ENCODE results near the gene TCEAL1.
"Not testable (repeated sequence)": the region's sequence is repeated elsewhere in the genome, so short reads cannot be mapped to it uniquely, and the experiment has no call there.

TCEAL1 gene

DNA sequence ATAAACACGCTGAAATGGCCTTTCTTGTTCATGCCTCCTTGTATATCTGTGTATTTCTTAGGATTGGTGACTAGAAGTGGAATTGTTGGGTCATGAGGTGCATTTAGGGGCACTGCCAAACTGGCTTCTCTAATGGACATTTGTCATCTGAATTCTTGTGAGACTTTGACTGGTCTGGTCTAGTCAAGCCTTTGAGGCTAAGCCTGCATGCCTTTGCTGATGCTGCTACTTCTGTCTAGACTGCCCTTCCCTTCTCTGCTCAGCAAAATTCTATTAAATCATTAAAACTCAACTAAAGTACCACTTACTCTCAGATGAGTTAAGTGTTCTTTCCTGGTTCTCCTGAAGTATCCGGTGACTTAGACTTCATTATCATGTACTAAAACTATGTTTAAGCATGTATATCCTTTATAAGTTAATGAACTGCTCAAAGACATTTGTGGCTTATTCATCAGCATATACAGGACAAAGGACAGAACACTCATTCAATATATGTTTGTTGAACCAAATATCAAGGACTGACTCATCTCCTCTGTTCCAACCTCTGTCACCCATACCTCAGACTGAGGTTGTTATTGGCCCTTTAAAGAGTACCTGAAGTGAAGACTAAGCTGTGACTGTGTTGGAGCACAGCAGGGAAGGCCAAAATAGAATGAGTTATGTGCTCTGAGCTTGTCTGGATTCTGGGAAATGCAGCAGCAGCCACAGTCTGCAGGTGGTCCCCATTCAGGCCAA lies 9.0 kb downstream of the TCEAL1 start:
- DNase-seq = no peak

- not testable (repeated sequence) for DNase-seq
Measured at GRCh38 chrX:103638479-103639346, 9.9 kb downstream of the TCEAL1 start.

GRCh38 chrX:103640401-103641155 lies 11.8 kb downstream of the TCEAL1 start:
- no peak for DNase-seq

DNA sequence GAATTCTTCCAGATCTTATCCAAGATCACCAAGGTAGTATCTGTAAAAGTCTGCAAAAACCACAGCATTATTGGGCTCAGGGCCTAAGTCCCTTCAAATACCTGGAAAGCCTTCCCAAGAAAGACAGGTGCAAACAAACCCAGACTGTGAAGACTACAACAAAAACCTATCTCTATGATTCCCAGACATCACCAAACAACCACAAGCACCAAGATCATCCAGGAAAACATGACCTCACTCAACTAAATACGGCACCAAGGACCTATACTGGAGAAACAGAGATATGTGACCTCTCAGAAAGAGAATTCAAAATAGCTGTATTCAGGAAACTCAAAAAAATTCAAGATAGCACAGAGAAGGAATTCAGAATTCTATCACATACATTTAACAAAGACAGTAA lies 15.3 kb downstream of the TCEAL1 start:
- DNase-seq = no peak

DNA sequence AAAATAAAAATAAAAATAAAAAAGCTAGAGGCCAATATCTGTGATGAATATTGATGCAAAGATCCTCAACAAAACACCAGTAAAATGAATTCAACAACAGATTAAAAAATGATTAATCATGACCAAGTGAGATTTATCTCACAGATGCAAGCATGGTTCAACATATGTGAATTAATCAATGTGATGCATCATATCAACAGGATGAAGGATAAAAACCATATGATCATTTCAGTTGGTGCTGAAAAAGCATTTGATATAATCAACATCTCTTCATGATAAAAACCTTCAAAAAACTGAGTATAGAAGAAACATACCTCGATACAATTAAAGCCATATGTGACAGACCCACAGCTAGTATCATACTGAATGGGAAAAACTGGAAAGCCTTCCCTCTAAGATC lies 18.9 kb downstream of the TCEAL1 start:
- DNase-seq = no peak

DNA sequence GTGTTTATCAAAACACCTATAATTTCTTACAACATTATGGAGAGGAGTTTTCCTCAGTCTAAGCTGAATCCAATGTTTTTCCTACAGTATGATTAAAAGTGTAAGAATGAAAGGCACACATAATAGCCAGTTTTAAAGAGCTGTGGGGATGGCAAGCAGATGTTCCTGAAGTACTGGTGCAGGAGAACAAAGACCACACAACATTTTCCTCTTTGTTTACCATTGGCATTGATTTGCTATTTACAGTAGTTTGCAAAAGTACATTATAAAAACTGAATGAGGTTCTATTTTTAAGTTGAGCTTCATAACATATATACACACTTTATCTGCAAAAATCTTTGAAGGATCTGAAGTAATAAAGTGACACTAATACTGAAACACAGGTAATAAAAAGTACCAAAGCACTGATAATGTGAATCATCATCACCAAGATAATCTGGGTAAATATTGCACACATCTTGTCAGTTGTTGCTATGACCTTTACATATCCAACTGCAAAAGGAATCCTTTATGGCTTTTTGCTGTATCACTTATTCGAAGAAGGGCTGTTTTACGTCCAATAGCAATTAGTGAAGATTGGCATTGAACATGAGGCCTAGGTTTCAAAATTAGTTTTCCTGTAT lies 22.5 kb downstream of the TCEAL1 start:
- DNase-seq = no peak

- DNase-seq = not testable (repeated sequence)
Measured at GRCh38 chrX:103655230-103656000, 26.6 kb downstream of the TCEAL1 start.

GRCh38 chrX:103656617-103657016 lies 27.8 kb downstream of the TCEAL1 start:
- DNase-seq = no peak

DNA sequence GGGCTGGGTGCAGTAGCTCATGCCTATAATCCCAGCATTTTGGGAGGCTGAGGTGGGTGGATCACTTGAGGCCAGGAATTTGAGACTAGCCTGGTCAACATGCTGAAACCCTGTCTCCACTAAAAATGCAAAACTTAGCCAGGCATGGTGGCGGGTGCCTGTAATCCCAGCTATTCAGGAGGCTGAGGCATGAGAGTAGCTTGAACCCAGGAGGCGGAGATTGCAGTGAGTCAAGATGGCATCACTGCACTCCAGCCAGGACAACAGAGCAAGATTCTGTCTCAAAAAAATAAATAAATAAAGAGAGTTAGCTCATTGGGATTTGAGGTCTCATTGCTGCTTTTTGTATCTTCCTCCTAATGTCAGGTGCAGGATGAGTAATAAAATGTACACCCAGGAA lies 28.3 kb downstream of the TCEAL1 start:
- not testable (repeated sequence) for DNase-seq

GRCh38 chrX:103658681-103659433 lies 30.1 kb downstream of the TCEAL1 start:
- no peak for DNase-seq

- DNase-seq = not testable (repeated sequence)
Measured at GRCh38 chrX:103659460-103659859, 30.7 kb downstream of the TCEAL1 start.

GRCh38 chrX:103663981-103664762 lies 35.4 kb downstream of the TCEAL1 start:
- no peak for DNase-seq

GRCh38 chrX:103666202-103667107 lies 37.7 kb downstream of the TCEAL1 start:
- DNase-seq = no peak

GRCh38 chrX:103669745-103670144 lies 41.0 kb downstream of the TCEAL1 start:
- no peak for DNase-seq

DNA sequence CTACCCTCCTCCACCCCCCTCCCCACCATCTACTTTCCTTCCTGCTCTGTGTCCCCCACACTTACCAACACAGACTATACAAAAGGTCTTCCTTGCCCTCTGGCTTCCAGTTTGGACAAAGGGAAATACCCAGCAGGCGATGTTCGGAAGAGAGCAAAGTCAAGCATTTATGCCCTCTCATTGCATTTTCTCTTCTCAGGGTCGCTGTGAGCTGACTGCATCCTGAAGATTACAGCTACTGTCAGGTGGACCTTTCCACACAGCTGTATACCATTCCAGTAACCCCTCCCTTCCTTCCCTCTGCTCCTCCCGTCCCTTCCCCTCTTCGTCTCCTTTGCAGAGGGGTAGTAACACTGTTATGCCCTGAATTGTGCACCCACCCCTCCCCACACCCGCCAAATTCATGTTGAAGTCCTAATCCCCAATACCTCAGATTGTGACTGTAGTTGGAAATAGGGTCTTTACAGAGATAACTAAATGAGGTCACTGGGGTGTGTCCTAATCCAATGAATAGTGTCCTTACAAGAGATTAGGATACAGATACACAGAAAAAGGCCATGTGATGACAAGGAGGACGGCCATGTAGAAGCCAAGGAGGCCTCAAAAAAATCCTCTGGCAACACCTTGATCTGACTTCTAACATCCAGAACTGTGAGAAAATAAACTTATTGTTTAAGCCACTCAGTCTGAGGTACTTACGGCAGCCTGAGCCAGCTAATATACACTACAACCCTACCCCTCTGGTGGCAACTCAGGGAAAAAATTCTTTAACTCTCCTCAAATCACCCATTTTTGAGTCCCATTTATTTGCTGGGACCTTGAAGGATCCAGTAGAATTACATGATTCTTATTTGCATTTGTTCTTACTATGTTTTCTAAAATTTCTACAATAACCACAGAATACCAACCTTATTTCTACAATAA lies 46.0 kb downstream of the TCEAL1 start:
- DNase-seq = no peak

DNA sequence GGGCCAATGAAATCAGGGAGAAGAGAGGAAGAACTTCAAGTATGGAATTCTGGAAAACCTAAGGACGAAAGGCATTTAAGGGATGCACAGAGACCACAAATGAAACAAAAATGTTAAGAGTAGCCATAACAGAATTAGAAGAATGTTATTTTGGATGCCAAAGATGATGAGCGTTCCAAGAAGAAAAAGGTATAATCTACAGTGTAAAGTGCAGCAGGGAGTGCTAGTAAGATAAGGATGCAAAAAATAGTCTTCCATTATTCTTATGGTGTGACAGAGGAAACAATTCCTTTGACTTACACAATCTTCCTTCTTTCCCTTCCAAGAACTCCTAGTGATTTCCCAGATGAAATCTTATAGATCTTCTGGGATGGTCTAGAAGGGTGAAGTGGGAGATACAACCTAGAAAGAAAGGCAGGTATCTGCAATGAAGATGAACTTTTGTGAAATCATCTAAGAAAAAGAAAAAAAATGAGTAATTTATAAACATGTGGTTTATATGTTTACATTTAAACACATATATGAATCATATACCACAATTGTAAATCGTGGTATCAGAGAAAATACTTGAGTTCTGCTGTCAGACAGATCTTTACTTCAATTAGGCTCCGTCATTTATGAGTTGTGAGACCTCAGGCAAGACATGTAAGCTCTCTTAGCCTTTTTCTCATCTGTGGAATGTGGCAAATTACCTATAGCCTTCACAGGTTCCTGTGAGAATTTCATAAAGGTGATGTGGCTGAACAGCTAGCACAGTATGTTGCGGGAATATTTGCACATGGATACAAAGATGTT lies 49.6 kb downstream of the TCEAL1 start:
- DNase-seq = no peak
